ENCODE results near the gene HS6ST3. TPM values are rescaled to one million over a fixed set of nuclear protein-coding genes. Genes with fewer than 3 reads are reported as not detected.

HS6ST3 gene
- total RNA-seq, 4 donors from 2014 or later, result 0.04 to 0.59 (median 0.57) TPM; not detected in 1

GRCh38 chr13:96279904-96280303, 190.0 kb downstream of the HS6ST3 start:
- Histone ChIP-seq H3K9me3 (no peaks in the 10 kb centered on the region), H3K27me3 (no peaks in the 10 kb centered on the region), H3K4me1 (no peaks in the 10 kb centered on the region), H3K4me3 (no peak overlapping the region), H3K27ac (no peak overlapping the region), H3K36me3 (no peaks in the 10 kb centered on the region)
- no peak for DNase-seq
- TF ChIP-seq POLR2A (IDR thresholded peaks at IDR 0.05) (no peak), CTCF (IDR thresholded peaks at IDR 0.05) (no peak)
- WGBS, 2 donors, result 69 to 79% methylated on average over 3 of the region's 3 CpGs
- intact Hi-C loops (cut with DNase I), result no loop called here

- Histone ChIP-seq H3K4me1 (no peaks in the 10 kb centered on the region), H3K9me3 (no peaks in the 10 kb centered on the region), H3K4me3 (no peak overlapping the region), H3K27ac (no peak overlapping the region), H3K36me3 (no peaks in the 10 kb centered on the region), H3K27me3 (no peaks in the 10 kb centered on the region)
- TF ChIP-seq POLR2A (IDR thresholded peaks at IDR 0.05), result no peak
- no peak for DNase-seq
- WGBS, 2 donors, result 60 to 72% methylated on average over 4 of the region's 4 CpGs
- intact Hi-C loops (cut with DNase I), result no loop called here
Measured at GRCh38 chr13:96284971-96285370, 195.1 kb downstream of the HS6ST3 start.

- no peaks in the 10 kb centered on the region for H3K4me1 ChIP-seq
- no peaks in the 10 kb centered on the region for H3K27me3 ChIP-seq
- no peaks in the 10 kb centered on the region for H3K36me3 ChIP-seq
- WGBS, 2 donors, result 59 to 89% methylated on average over 1 of the region's 1 CpG
- TF ChIP-seq POLR2A (IDR thresholded peaks at IDR 0.05), result no peak
- TF ChIP-seq CTCF (IDR thresholded peaks at IDR 0.05), result no peak
- no peak overlapping the region for H3K4me3 ChIP-seq
- H3K9me3 ChIP-seq, result no peaks in the 10 kb centered on the region
- intact Hi-C loops (cut with DNase I), result no loop called here
- DNase-seq, result no peak
- no peak overlapping the region for H3K27ac ChIP-seq
Measured at GRCh38 chr13:96285729-96286128, 195.8 kb downstream of the HS6ST3 start.

- Histone ChIP-seq H3K4me1 (no peaks in the 10 kb centered on the region), H3K27me3 (no peaks in the 10 kb centered on the region), H3K27ac (no peak overlapping the region), H3K9me3 (no peaks in the 10 kb centered on the region), H3K4me3 (no peak overlapping the region), H3K36me3 (no peaks in the 10 kb centered on the region)
- intact Hi-C loops (cut with DNase I), result no loop called here
- DNase-seq, result no peak
- no peak for TF ChIP-seq CTCF (IDR thresholded peaks at IDR 0.05)
- TF ChIP-seq POLR2A (IDR thresholded peaks at IDR 0.05), result no peak
- WGBS, 2 donors, result 43 to 55% methylated on average over 7 of the region's 7 CpGs
Measured at GRCh38 chr13:96294930-96295881, 205.3 kb downstream of the HS6ST3 start.

- 48 to 51% methylated on average over 3 of the region's 3 CpGs for WGBS, 2 donors
- no peak for TF ChIP-seq POLR2A (IDR thresholded peaks at IDR 0.05)
- no peak for TF ChIP-seq CTCF (IDR thresholded peaks at IDR 0.05)
- Histone ChIP-seq H3K27me3 (no peaks in the 10 kb centered on the region), H3K27ac (no peak overlapping the region), H3K36me3 (no peaks in the 10 kb centered on the region), H3K4me3 (no peak overlapping the region), H3K9me3 (no peaks in the 10 kb centered on the region), H3K4me1 (no peaks in the 10 kb centered on the region)
- intact Hi-C loops (cut with DNase I), result no loop called here
- no peak for DNase-seq
Measured at GRCh38 chr13:96297360-96297759, 207.5 kb downstream of the HS6ST3 start.
